K562 (cell line): ENCODE measurements around the gene COX11. TPM values are rescaled to one million over a fixed set of nuclear protein-coding genes. Genes with fewer than 3 reads are reported as not detected.

Experiments
- ATAC-seq: fragments of 200-7000 bp; cut with Tn5 transposase; 3 replicates; pipeline ENCODE4 v1.9.1; 2020; ENCODE audit warnings: moderate library complexity
- BruUV-seq: library from RNA; stranded (reverse); fragments of 400-500 nt; replicated peaks from 2 replicates; lab custom pipeline; 2021; lab: Mats Ljungman, UMichigan
- CTCF ChIA-PET: fragments of 300-600 bp; formaldehyde crosslinking; extraction: SDS; loops from one replicate; lab custom pipeline; 2021; ENCODE audit warnings: low intra/inter-chr PET ratio; lab: Yijun Ruan, JAX
- POLR2A ChIA-PET: fragments of 300-600, 350-650 bp; sonication (Branson Sonifier 250); formaldehyde crosslinking; extraction: SDS; loops from one replicate; lab custom pipeline; 2021; ENCODE audit warnings: antibody characterized with exemption, inconsistent platforms; lab: Yijun Ruan, JAX
- DNase-seq, 4 experiments: peaks; one replicate each; pipeline versions ENCODE4 v3.0.0 to v3.0.0-alpha.2; 2011 to 2018; ENCODE audit warnings: low spot score in 3 of 4, mixed read lengths in 3 of 4; ENCODE audit errors: extremely low read depth in 1 of 4
- FAIRE-seq: peaks from 2 replicates; lab custom pipeline; 2011; peaks lifted over from hg19 to GRCh38; lab: Jason Lieb, UNC
- H2AFZ ChIP-seq: 2 replicates; pipeline ENCODE4 v1.6.0; 2011; ENCODE audit warnings: low read depth, low read length, control low read depth, inconsistent platforms
- H3K27ac ChIP-seq: fragments of 200-600 bp; 3 replicates; pipeline ENCODE4 v1.8.0; 2011; ENCODE audit warnings: low read depth, mild to moderate bottlenecking, control low read depth, inconsistent platforms, low read length, moderate library complexity, mixed read lengths; ENCODE audit errors: extremely low read depth
- H3K27me3 ChIP-seq, 2 experiments: fragments of 300-600 bp in 1 of 2; 2 replicates in 1 of 2; 3 replicates in 1 of 2; pipeline versions ENCODE4 v1.6.0 to v1.8.0; 2011; ENCODE audit warnings: inconsistent platforms in 2 of 2, low read length in 2 of 2, mild to moderate bottlenecking in 1 of 2, mixed read lengths in 1 of 2, moderate library complexity in 1 of 2; ENCODE audit not compliant: control insufficient read depth in 2 of 2, insufficient read depth in 2 of 2
- H3K36me3 ChIP-seq: fragments of 300-600 bp; 3 replicates; pipeline ENCODE4 v1.8.0; 2011; ENCODE audit warnings: mild to moderate bottlenecking, low read length, inconsistent platforms; ENCODE audit not compliant: control insufficient read depth, insufficient read depth
- H3K4me1 ChIP-seq, 2 experiments: fragments of 200-600 bp in 1 of 2; replicated peaks in 1 of 2; 2 replicates in 1 of 2; 3 replicates in 1 of 2; pipeline versions ENCODE4 v1.5.1 to v1.8.0; 2011; ENCODE audit warnings: inconsistent platforms in 2 of 2, low read length in 2 of 2, mild to moderate bottlenecking in 1 of 2, mixed read lengths in 1 of 2, moderate library complexity in 1 of 2; ENCODE audit not compliant: control insufficient read depth in 2 of 2, insufficient read depth in 2 of 2
- H3K4me2 ChIP-seq: 2 replicates; pipeline ENCODE4 v1.6.1; 2011; ENCODE audit warnings: low read length, control low read depth, inconsistent platforms, mixed read lengths; ENCODE audit not compliant: insufficient read depth
- H3K4me3 ChIP-seq: fragments of 200-600 bp; sonication (generic), shearing (Covaris generic); 2 replicates; pipeline ENCODE4 v1.5.1; 2016; ENCODE audit warnings: control low read depth, inconsistent platforms
- H3K79me2 ChIP-seq: fragments of 200-600 bp; 3 replicates; pipeline ENCODE4 v1.8.0; 2011; ENCODE audit warnings: low read length, inconsistent platforms; ENCODE audit not compliant: control insufficient read depth, insufficient read depth
- H3K9ac ChIP-seq, 2 experiments: 2 replicates each; pipeline versions ENCODE4 v1.6.0 to v1.6.1; 2011; ENCODE audit warnings: low read depth in 2 of 2, low read length in 2 of 2, control low read depth in 1 of 2, inconsistent platforms in 1 of 2, mild to moderate bottlenecking in 1 of 2, mixed read lengths in 1 of 2; ENCODE audit not compliant: insufficient read depth in 1 of 2
- H3K9me1 ChIP-seq: one replicate; pipeline ENCODE4 v1.6.0; 2011; ENCODE audit warnings: inconsistent platforms, mild to moderate bottlenecking, low read length, moderate library complexity; ENCODE audit not compliant: control insufficient read depth, insufficient read depth
- H3K9me3 ChIP-seq: replicated peaks from 2 replicates; pipeline ENCODE4 v1.5.1; 2011; ENCODE audit warnings: low read depth, low read length, inconsistent platforms; ENCODE audit not compliant: control insufficient read depth, insufficient read depth
- H4K20me1 ChIP-seq: replicated peaks from 2 replicates; pipeline ENCODE4 v1.6.1; 2011; ENCODE audit warnings: low read length, inconsistent platforms, mixed read lengths; ENCODE audit not compliant: control insufficient read depth, insufficient read depth
- GTF2F1 ChIP-seq: IDR thresholded peaks from 2 replicates; pipeline ENCODE4 v1.6.1; 2011; ENCODE audit warnings: low read depth, low read length, improper control_type of control experiment
- HEY1 ChIP-seq: fragments of 250-450 bp; sonication (Bioruptor Pico); IDR thresholded peaks from 2 replicates; pipeline ENCODE4 v1.5.0; 2020; ENCODE audit warnings: mild to moderate bottlenecking, moderate library complexity, borderline replicate concordance
- NEUROD1 ChIP-seq: fragments of 150-350 bp; IDR thresholded peaks from 2 replicates; pipeline ENCODE4 v1.6.1; 2014; ENCODE audit warnings: borderline replicate concordance, low read length, low read depth; ENCODE audit not compliant: partially characterized antibody
- NR2F6 ChIP-seq: fragments of 450-650 bp; formaldehyde crosslinking; IDR thresholded peaks from 2 replicates; pipeline ENCODE4 v1.4.0; 2020; ENCODE audit warnings: mild to moderate bottlenecking
- RCOR1 ChIP-seq, 2 experiments: IDR thresholded peaks; 2 replicates each; pipeline ENCODE4 v1.6.1; 2012; ENCODE audit warnings: low read depth in 2 of 2, low read length in 2 of 2, borderline replicate concordance in 1 of 2, improper control_type of control experiment in 1 of 2
- STAG1 ChIP-seq: sonication (generic); formaldehyde crosslinking; IDR thresholded peaks from 2 replicates; pipeline ENCODE4 v1.5.0; 2020; ENCODE audit warnings: missing genetic modification reagents, borderline replicate concordance
- SUPT5H ChIP-seq: fragments of 450-650 bp; IDR thresholded peaks from 2 replicates; pipeline ENCODE4 v1.6.1; 2016
- TAF15 ChIP-seq: fragments of 200-400 bp; formaldehyde crosslinking; IDR thresholded peaks from 2 replicates; pipeline ENCODE4 v1.6.1; 2017; ENCODE audit warnings: mild to moderate bottlenecking, low read depth, low read length, moderate library complexity
- TAF7 ChIP-seq: fragments of 450-650 bp; IDR thresholded peaks from 2 replicates; pipeline ENCODE4 v1.6.1; 2016; ENCODE audit warnings: missing genetic modification characterization, missing compliant biosample characterization
- TAF9B ChIP-seq: fragments of 450-650 bp; IDR thresholded peaks from 2 replicates; pipeline ENCODE4 v1.6.1; 2018; ENCODE audit warnings: mild to moderate bottlenecking; ENCODE audit not compliant: partially characterized antibody
- ZNF707 ChIP-seq: fragments of 250-450 bp; sonication (Bioruptor Pico); conservative IDR thresholded peaks from 2 replicates; pipeline ENCODE4 v1.8.0; 2022; ENCODE audit warnings: inconsistent platforms, mild to moderate bottlenecking, moderate library complexity
- WGBS: fragments of 100-300 bp; shearing (Covaris generic); methylation state at CpG from one replicate; pipeline ENCODE4 v1.1.6; 2016; ENCODE audit warnings: low coverage, mixed read lengths; ENCODE audit not compliant: insufficient coverage; ENCODE audit errors: missing lambda C conversion rate; 5-methylcytosine and 5-hydroxymethylcytosine counted together
- in situ Hi-C: fragments of 300-500 bp; cut with MboI; formaldehyde crosslinking; loops from 4 replicates; pipeline ENCODE4 v1.15.0; 2018; ENCODE audit warnings: inconsistent platforms, mixed read lengths
- intact Hi-C: fragments of 100-400 bp; cut with micrococcal nuclease; formaldehyde crosslinking; loops from 2 replicates; pipeline ENCODE4 v1.14.2; 2022
- polyA plus RNA-seq, 8 experiments: library from polyadenylated mRNA; depleted of rRNA in 4 of 8; stranded (reverse) in 5 of 8; unstranded in 3 of 8; fragments of >200 nt; fragmentation: Nextera tagmentation in 2 of 8; fragmentation: Illumina TruSeq in 1 of 8; extraction: Ambion mirVana in 2 of 8; extraction: Trizol in 1 of 8; gene quantifications; 2 replicates each; pipeline versions ENCODE4 v1.2.1 to v1.2.3, GENCODE V29; 2011 to 2014; ENCODE audit warnings: inconsistent platforms in 1 of 8, missing spikeins in 1 of 8
- total RNA-seq, 7 experiments: library from RNA; depleted of rRNA in 6 of 7; stranded (reverse); fragments of >200 nt in 6 of 7; fragmentation: Illumina TruSeq in 2 of 7; extraction: Trizol in 2 of 7; gene quantifications; 2 replicates each; pipeline versions ENCODE4 v1.2.1 to v1.2.3, GENCODE V29; 2011 to 2021; ENCODE audit warnings: low replicate concordance in 1 of 7
- TF ChIP-seq, protein P1 (sequence below): IDR thresholded peaks from 3 replicates; pipeline ENCODE4 v1.6.1; 2011; ENCODE audit warnings: borderline replicate concordance, mild to moderate bottlenecking; ENCODE audit not compliant: insufficient read length, insufficient read depth
- TF ChIP-seq, protein P2 (sequence below): IDR thresholded peaks from 2 replicates; pipeline ENCODE4 v1.6.1; 2014; ENCODE audit warnings: antibody characterized with exemption
- TF ChIP-seq, protein P3 (sequence below): sonication (generic); formaldehyde crosslinking; IDR thresholded peaks from 2 replicates; pipeline ENCODE4 v1.8.1; 2022; ENCODE audit warnings: missing genetic modification reagents
- TF ChIP-seq, protein P4 (sequence below): fragments of 250-450 bp; sonication (Bioruptor Pico); IDR thresholded peaks from 2 replicates; pipeline ENCODE4 v1.5.1; 2021; ENCODE audit warnings: mild to moderate bottlenecking
- TF ChIP-seq, protein P5 (sequence below): IDR thresholded peaks from 2 replicates; pipeline ENCODE4 v1.6.1; 2011; ENCODE audit not compliant: insufficient read length; ENCODE audit errors: extremely low read depth

The COX11 gene
- total and polyA plus RNA-seq, 9 of the 15 experiments (the other 6 are each of a cell fraction or from before 2014, with no cell fraction given): 18.5 to 112 (median 30.7) TPM

DNA sequence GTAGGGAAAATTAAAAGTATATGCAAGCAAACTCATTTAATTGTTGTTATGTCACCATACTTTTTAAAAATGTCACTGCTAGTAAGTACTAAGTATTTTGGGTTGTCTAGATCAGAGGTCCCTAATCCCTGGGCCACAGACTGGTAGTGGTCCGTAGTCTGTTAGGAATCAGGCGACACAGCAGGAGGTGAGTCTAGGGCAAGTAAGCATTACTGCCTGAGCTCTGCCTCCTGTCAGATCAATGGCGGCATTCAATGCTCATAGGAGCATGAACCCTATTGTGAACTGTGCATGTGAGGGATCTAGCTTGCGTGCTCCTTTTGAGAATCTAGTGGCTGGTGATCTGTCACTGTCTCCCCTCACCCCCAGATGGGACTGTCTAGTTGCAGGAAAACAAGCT, 21.7 kb upstream of the COX11 start (continued):
- TF ChIP-seq, protein P1, sequence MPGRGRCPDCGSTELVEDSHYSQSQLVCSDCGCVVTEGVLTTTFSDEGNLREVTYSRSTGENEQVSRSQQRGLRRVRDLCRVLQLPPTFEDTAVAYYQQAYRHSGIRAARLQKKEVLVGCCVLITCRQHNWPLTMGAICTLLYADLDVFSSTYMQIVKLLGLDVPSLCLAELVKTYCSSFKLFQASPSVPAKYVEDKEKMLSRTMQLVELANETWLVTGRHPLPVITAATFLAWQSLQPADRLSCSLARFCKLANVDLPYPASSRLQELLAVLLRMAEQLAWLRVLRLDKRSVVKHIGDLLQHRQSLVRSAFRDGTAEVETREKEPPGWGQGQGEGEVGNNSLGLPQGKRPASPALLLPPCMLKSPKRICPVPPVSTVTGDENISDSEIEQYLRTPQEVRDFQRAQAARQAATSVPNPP: no peak
- no peak for TF ChIP-seq GTF2F1
- TF ChIP-seq, protein P2, sequence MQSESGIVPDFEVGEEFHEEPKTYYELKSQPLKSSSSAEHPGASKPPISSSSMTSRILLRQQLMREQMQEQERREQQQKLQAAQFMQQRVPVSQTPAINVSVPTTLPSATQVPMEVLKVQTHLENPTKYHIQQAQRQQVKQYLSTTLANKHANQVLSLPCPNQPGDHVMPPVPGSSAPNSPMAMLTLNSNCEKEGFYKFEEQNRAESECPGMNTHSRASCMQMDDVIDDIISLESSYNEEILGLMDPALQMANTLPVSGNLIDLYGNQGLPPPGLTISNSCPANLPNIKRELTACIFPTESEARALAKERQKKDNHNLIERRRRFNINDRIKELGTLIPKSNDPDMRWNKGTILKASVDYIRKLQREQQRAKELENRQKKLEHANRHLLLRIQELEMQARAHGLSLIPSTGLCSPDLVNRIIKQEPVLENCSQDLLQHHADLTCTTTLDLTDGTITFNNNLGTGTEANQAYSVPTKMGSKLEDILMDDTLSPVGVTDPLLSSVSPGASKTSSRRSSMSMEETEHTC: no peak
- TF ChIP-seq, all 486 proteins: peak for 0

DNA sequence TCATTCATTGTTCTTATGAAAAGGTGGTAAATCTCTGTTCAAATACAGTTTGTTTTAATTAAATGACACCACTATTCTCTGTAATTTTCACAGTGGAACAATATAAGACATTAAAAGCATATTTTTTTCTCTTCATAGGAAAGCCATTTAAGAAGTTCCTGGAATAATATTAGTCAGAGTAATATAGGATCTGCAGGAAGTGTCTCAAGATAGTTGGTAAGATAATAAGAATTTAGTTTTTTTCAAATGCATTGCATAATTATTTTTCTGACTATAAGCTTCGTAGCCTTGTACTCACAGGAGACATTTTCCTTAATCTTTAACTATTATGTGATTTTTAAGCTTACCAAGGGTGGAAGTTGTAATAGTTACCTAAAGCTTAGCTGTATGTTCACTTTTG, 17.0 kb upstream of the COX11 start:
- in situ Hi-C loops: no loop called here
- H3K9me1 ChIP-seq: no peaks in the 10 kb centered on the region
- no peaks in the 10 kb centered on the region for H3K9me3 ChIP-seq
- peaks cover 23% of the 10 kb centered on the region for H3K79me2 ChIP-seq
- H2AFZ ChIP-seq: no peak overlapping the region
- H3K4me2 ChIP-seq: no peak overlapping the region
- no peak for DNase-seq
- ChIA-PET CTCF (no interaction called here), POLR2A (interaction anchor here (0.6 to 1.2 kb wide), 2 partner anchors 17 to 21 kb away, joined by 3 read pairs; partner anchors contain the start of genes COX11 and STXBP4)
- WGBS: 89% methylated on average over 1 of the region's 1 CpG
- H4K20me1 ChIP-seq: no peaks in the 10 kb centered on the region
- FAIRE-seq: no peak
- ATAC-seq: no peak
- H3K27me3 ChIP-seq: no peaks in the 10 kb centered on the region
- no peak overlapping the region for H3K9ac ChIP-seq
- no TSS peak for BruUV-seq
- no peak overlapping the region for H3K4me3 ChIP-seq
- no peaks in the 10 kb centered on the region; a peak in 1 of 5 replicates for H3K4me1 ChIP-seq
- no peak overlapping the region for H3K27ac ChIP-seq
- intact Hi-C loops: no loop called here
- H3K36me3 ChIP-seq: peaks cover 13% of the 10 kb centered on the region
- TF ChIP-seq SUPT5H (no peak), RCOR1 (IDR thresholded peaks at IDR 0.05; ENCODE audit: borderline replicate concordance in 1 of 2, low read depth in 2 of 2, low read length in 2 of 2) (no peak), STAG1 (no peak), NR2F6 (CRISPR knock-in tag) (no peak), HEY1 (CRISPR knock-in tag) (no peak), TAF7 (tag) (no peak), TAF9B (no peak), NEUROD1 (no peak), TAF15 (no peak), ZNF707 (CRISPR knock-in tag) (no peak)
- TF ChIP-seq, protein P3, sequence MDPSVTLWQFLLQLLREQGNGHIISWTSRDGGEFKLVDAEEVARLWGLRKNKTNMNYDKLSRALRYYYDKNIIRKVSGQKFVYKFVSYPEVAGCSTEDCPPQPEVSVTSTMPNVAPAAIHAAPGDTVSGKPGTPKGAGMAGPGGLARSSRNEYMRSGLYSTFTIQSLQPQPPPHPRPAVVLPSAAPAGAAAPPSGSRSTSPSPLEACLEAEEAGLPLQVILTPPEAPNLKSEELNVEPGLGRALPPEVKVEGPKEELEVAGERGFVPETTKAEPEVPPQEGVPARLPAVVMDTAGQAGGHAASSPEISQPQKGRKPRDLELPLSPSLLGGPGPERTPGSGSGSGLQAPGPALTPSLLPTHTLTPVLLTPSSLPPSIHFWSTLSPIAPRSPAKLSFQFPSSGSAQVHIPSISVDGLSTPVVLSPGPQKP (CRISPR knock-in tag): no peak
- TF ChIP-seq, protein P4, sequence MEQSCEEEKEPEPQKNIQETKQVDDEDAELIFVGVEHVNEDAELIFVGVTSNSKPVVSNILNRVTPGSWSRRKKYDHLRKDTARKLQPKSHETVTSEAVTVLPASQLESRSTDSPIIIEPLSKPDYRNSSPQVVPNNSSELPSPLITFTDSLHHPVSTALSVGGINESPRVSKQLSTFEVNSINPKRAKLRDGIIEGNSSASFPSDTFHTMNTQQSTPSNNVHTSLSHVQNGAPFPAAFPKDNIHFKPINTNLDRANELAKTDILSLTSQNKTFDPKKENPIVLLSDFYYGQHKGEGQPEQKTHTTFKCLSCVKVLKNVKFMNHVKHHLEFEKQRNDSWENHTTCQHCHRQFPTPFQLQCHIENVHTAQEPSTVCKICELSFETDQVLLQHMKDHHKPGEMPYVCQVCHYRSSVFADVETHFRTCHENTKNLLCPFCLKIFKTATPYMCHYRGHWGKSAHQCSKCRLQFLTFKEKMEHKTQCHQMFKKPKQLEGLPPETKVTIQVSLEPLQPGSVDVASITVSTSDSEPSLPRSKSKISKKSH (CRISPR knock-in tag): no peak
- TF ChIP-seq, protein P5, sequence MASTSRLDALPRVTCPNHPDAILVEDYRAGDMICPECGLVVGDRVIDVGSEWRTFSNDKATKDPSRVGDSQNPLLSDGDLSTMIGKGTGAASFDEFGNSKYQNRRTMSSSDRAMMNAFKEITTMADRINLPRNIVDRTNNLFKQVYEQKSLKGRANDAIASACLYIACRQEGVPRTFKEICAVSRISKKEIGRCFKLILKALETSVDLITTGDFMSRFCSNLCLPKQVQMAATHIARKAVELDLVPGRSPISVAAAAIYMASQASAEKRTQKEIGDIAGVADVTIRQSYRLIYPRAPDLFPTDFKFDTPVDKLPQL: no peak
